Mesendoderm (in vitro differentiated cells): ENCODE data around the gene BICD1.

ENCODE experiments used
- DNase-seq: peaks from one replicate; pipeline ENCODE4 v3.0.0; 2013
- H2AK5ac ChIP-seq: 2 replicates; pipeline ENCODE4 v1.6.1; 2013; ENCODE audit warnings: low read length, inconsistent platforms
- H2BK120ac ChIP-seq: 2 replicates; pipeline ENCODE4 v1.6.1; 2013; ENCODE audit warnings: low read depth, mild to moderate bottlenecking, low read length, moderate library complexity, mixed read lengths
- H2BK15ac ChIP-seq: replicated peaks from 2 replicates; pipeline ENCODE4 v1.6.1; 2013; ENCODE audit warnings: low read depth, mild to moderate bottlenecking, moderate library complexity
- H2BK5ac ChIP-seq: 2 replicates; pipeline ENCODE4 v1.6.1; 2013; ENCODE audit warnings: low read length, inconsistent platforms
- H3K18ac ChIP-seq: 2 replicates; pipeline ENCODE4 v1.6.1; 2013; ENCODE audit warnings: mild to moderate bottlenecking, low read length, mixed read lengths
- H3K23ac ChIP-seq: one replicate; pipeline ENCODE4 v1.6.1; 2013; ENCODE audit warnings: low read length
- H3K27ac ChIP-seq: 2 replicates; pipeline ENCODE4 v1.5.1; 2013; ENCODE audit warnings: low read depth, mild to moderate bottlenecking, inconsistent platforms, low read length, moderate library complexity
- H3K27me3 ChIP-seq: 2 replicates; pipeline ENCODE4 v1.6.1; 2013; ENCODE audit warnings: low read length, control low read depth, mild to moderate bottlenecking, inconsistent platforms; ENCODE audit not compliant: insufficient read depth, poor library complexity
- H3K36me3 ChIP-seq: 2 replicates; pipeline ENCODE4 v1.6.1; 2013; ENCODE audit warnings: low read length, inconsistent platforms; ENCODE audit not compliant: control insufficient read depth, insufficient read depth
- H3K4ac ChIP-seq: one replicate; pipeline ENCODE4 v1.6.1; 2013; ENCODE audit warnings: low read depth, mild to moderate bottlenecking, low read length, moderate library complexity
- H3K4me1 ChIP-seq: 2 replicates; pipeline ENCODE4 v1.6.1; 2013; ENCODE audit warnings: low read depth, low read length, inconsistent platforms; ENCODE audit not compliant: control insufficient read depth
- H3K4me2 ChIP-seq: 2 replicates; pipeline ENCODE4 v1.6.1; 2013; ENCODE audit warnings: low read length
- H3K4me3 ChIP-seq: 2 replicates; pipeline ENCODE4 v1.5.1; 2013; ENCODE audit warnings: mild to moderate bottlenecking, low read length
- H3K56ac ChIP-seq: one replicate; pipeline ENCODE4 v1.6.1; 2013; ENCODE audit warnings: low read length
- H3K79me1 ChIP-seq: 2 replicates; pipeline ENCODE4 v1.6.1; 2013; ENCODE audit warnings: low read length, inconsistent platforms
- H3K79me2 ChIP-seq: 2 replicates; pipeline ENCODE4 v1.6.1; 2013; ENCODE audit warnings: mild to moderate bottlenecking, low read length; ENCODE audit not compliant: control insufficient read depth, insufficient read depth
- H3K9ac ChIP-seq: 2 replicates; pipeline ENCODE4 v1.6.1; 2013; ENCODE audit warnings: low read length, inconsistent platforms
- H4K5ac ChIP-seq: one replicate; pipeline ENCODE4 v1.6.1; 2013; ENCODE audit warnings: low read length
- H4K8ac ChIP-seq: one replicate; pipeline ENCODE4 v1.6.1; 2013; ENCODE audit warnings: low read depth, mild to moderate bottlenecking, control low read depth, low read length, moderate library complexity
- WGBS: extraction: QIAGEN DNeasy Blood & Tissue Kit; methylation state at CpG from one replicate; pipeline ENCODE4 v1.1.7; 2013; ENCODE audit warnings: low lambda C conversion rate, missing lambda C conversion rate; ENCODE audit not compliant: insufficient coverage; ENCODE audit errors: extremely low coverage; 5-methylcytosine and 5-hydroxymethylcytosine counted together

The BICD1 gene

DNA sequence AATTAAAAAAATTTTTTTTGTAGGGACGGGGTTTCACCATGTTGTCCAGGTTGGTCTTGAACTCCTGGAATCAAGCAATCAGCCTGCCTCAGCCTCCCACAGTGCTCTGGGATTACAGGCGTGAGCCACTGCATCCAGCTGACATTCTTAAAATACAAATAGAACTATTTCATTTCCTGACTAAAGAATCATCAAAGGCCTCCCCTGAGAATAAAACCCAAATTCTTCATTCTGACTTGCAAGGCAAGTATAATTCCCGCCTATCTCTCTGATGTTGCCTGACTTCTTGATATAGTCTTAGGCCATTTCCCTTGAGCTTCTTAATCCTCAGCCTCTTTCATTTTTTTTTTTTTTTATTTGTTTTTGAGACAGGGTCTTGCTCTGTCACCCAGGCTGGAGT lies 4.4 kb upstream of the BICD1 start:
- Histone ChIP-seq H3K4me3 (no peak overlapping the region), H2BK120ac (no peak overlapping the region), H3K4me2 (no peak overlapping the region), H3K4ac (no peak overlapping the region), H4K5ac (no peak overlapping the region), H3K4me1 (peaks cover 6% of the 10 kb centered on the region), H3K79me2 (peaks cover 4% of the 10 kb centered on the region), H3K79me1 (no peaks in the 10 kb centered on the region), H3K18ac (no peak overlapping the region), H2BK15ac (peak overlapping the region; percentile 37), H3K36me3 (no peaks in the 10 kb centered on the region), H2BK5ac (no peak overlapping the region), H3K23ac (no peak overlapping the region), H3K56ac (no peak overlapping the region), H3K27ac (no peak overlapping the region), H3K27me3 (no peaks in the 10 kb centered on the region), H4K8ac (no peak overlapping the region), H2AK5ac (no peak overlapping the region), H3K9ac (no peak overlapping the region)
- no CpG with 5 or more reads among the region's 3 CpGs for WGBS
- DNase-seq = no peak

DNA sequence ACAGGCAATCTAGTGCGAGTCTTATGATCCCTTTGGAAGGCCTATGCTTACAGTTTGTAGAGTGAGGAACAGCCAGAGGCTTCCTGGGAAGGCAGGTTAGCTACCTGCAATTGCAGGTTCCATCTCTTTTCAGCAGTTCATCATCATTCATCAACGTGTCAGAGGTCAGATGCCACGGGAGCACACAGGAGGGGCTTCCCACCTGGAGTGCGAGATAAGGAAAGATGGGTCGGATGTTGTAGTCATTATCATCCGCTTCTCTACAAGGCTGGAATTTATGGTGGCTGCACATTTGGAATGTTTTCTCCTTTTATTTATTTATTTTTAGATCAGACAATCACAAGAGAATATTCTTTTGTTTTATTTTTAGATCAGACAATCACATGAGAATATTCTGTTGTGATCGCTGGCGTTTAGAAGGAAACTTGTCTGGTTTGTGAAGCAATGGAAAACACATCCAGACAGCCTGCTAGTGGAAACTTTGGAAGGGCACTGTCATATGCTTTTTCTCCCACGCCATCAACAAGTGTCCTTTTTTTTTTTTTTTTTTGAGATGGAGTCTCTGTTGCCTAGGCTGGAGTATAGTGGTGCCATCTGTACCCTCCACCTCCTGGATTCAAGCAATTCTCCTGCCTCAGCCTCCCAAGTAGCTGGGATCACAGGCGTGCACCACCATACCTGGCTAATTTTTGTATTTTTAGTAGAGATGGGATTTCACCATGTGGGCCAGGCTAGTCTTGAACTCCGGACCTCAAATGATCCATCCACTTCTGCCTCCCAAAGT lies 1.9 kb upstream of the BICD1 start:
- no peak overlapping the region for H2BK120ac ChIP-seq
- no peak overlapping the region for H4K8ac ChIP-seq
- H3K4ac ChIP-seq = no peak overlapping the region
- peaks cover 6% of the 10 kb centered on the region for H3K4me1 ChIP-seq
- no peaks in the 10 kb centered on the region for H3K79me1 ChIP-seq
- no peaks in the 10 kb centered on the region for H3K27me3 ChIP-seq
- H3K4me3 ChIP-seq = no peak overlapping the region
- no peak overlapping the region for H4K5ac ChIP-seq
- WGBS = no CpG with 5 or more reads among the region's 11 CpGs
- peak overlapping the region; percentile 58 for H3K56ac ChIP-seq
- no peak overlapping the region for H3K18ac ChIP-seq
- peak overlapping the region; percentile 33 for H2BK5ac ChIP-seq
- H3K9ac ChIP-seq = no peak overlapping the region
- H2BK15ac ChIP-seq = no peak overlapping the region
- H3K36me3 ChIP-seq = no peaks in the 10 kb centered on the region
- H3K79me2 ChIP-seq = peaks cover 19% of the 10 kb centered on the region
- no peak overlapping the region for H2AK5ac ChIP-seq
- no peak overlapping the region for H3K23ac ChIP-seq
- no peak overlapping the region for H3K4me2 ChIP-seq
- no peak overlapping the region for H3K27ac ChIP-seq
- no peak for DNase-seq

- H3K27me3 ChIP-seq = no peaks in the 10 kb centered on the region
- no peak for DNase-seq
Observed at GRCh38 chr12:32105986-32106516, 596 bp upstream of the BICD1 start.

GRCh38 chr12:32107359-32108267 lies 966 bp downstream of the BICD1 start:
- Histone ChIP-seq H3K18ac (peak overlapping the region; percentile 93), H3K79me2 (peaks cover 34% of the 10 kb centered on the region), H2BK15ac (no peak overlapping the region), H3K4me3 (peak overlapping the region; percentile 88), H3K4me2 (peak overlapping the region; percentile 64), H3K56ac (peak overlapping the region; percentile 98), H3K9ac (peak overlapping the region; percentile 95), H3K27me3 (no peaks in the 10 kb centered on the region), H2BK5ac (peak overlapping the region; percentile 52), H3K4me1 (peaks cover 8% of the 10 kb centered on the region), H4K8ac (no peak overlapping the region), H3K23ac (peak overlapping the region; percentile 59), H4K5ac (no peak overlapping the region), H3K4ac (peak overlapping the region; percentile 84), H2AK5ac (no peak overlapping the region), H2BK120ac (peak overlapping the region; percentile 40), H3K27ac (peak overlapping the region; percentile 96), H3K79me1 (peaks cover 2% of the 10 kb centered on the region), H3K36me3 (peaks cover 1% of the 10 kb centered on the region)
- peak; percentile 74 for DNase-seq
- WGBS = no CpG with 5 or more reads among the region's 14 CpGs

More at GRCh38 chr12:32105986-32106516, 596 bp upstream of the BICD1 start:
- Histone ChIP-seq H3K79me1 (peaks cover 2% of the 10 kb centered on the region), H3K18ac (peak overlapping the region; percentile 88), H3K4me1 (peaks cover 8% of the 10 kb centered on the region), H3K4me2 (peak overlapping the region; percentile 15), H3K4me3 (peak overlapping the region; percentile 16), H3K56ac (peak overlapping the region; percentile 98), H2BK15ac (no peak overlapping the region), H3K36me3 (peaks cover 1% of the 10 kb centered on the region), H3K27ac (peak overlapping the region; percentile 96), H4K8ac (no peak overlapping the region), H3K79me2 (peaks cover 27% of the 10 kb centered on the region), H3K4ac (peak overlapping the region; percentile 82), H2AK5ac (no peak overlapping the region), H4K5ac (no peak overlapping the region), H2BK5ac (peak overlapping the region; percentile 66), H3K9ac (peak overlapping the region; percentile 72), H2BK120ac (peak overlapping the region; percentile 49), H3K23ac (no peak overlapping the region)
- WGBS = no CpG with 5 or more reads among the region's 24 CpGs

- no peak overlapping the region for H3K27ac ChIP-seq
- peaks cover 7% of the 10 kb centered on the region for H3K79me1 ChIP-seq
- no peak overlapping the region for H3K18ac ChIP-seq
- no peak overlapping the region for H2AK5ac ChIP-seq
- no peak overlapping the region for H2BK15ac ChIP-seq
- H3K23ac ChIP-seq = no peak overlapping the region
- H3K9ac ChIP-seq = peak overlapping the region; percentile 32
- no peak overlapping the region for H4K8ac ChIP-seq
- H2BK5ac ChIP-seq = no peak overlapping the region
- no peaks in the 10 kb centered on the region for H3K27me3 ChIP-seq
- no peak overlapping the region for H2BK120ac ChIP-seq
- peak overlapping the region; percentile 2 for H3K4me3 ChIP-seq
- H3K4ac ChIP-seq = no peak overlapping the region
- no peak for DNase-seq
- H3K56ac ChIP-seq = peak overlapping the region; percentile 20
- peak overlapping the region; percentile 7 for H3K4me2 ChIP-seq
- peaks cover 43% of the 10 kb centered on the region for H3K79me2 ChIP-seq
- no peak overlapping the region for H4K5ac ChIP-seq
- H3K4me1 ChIP-seq = peaks cover 8% of the 10 kb centered on the region
- H3K36me3 ChIP-seq = peaks cover 1% of the 10 kb centered on the region
Observed at GRCh38 chr12:32108787-32109186, 2.1 kb downstream of the BICD1 start.
